Pancreas (tissue), 10 donors: Measurements from ENCODE around the gene BRINP3. TPM values are rescaled to one million over a fixed set of nuclear protein-coding genes. Genes with fewer than 3 reads are reported as not detected.

Source experiments
- ATAC-seq, 4 donors: fragments of 200-7000 bp; cut with Tn5 transposase; one replicate each; pipeline versions ENCODE4 v1.8.0 to v1.9.1; 2020; ENCODE audit warnings: mild to moderate bottlenecking in 4 of 4, moderate library complexity in 4 of 4
- DNase-seq, 6 donors: peaks; one replicate each; pipeline ENCODE4 v3.0.0-alpha.2; 2020
- FAIRE-seq: peaks from 2 replicates; lab custom pipeline; 2012; peaks lifted over from hg19 to GRCh38; lab: Jason Lieb, UNC
- H3K27ac ChIP-seq, 4 donors: fragments of 200-600 bp; sonication (generic); 1 replicate in 3 of 4; 2 replicates in 1 of 4; pipeline versions ENCODE4 v1.5.0 to v1.8.0; 2020
- H3K27me3 ChIP-seq, 4 donors: fragments of 200-600 bp; one replicate each; pipeline ENCODE4 v1.8.0; 2021
- H3K36me3 ChIP-seq, 3 donors: fragments of 200-600 bp; sonication (generic) in 1 of 3; one replicate each; pipeline versions ENCODE4 v1.5.0 to v1.8.0; 2020 to 2021
- H3K4me1 ChIP-seq, 3 donors: fragments of 200-600 bp; one replicate each; pipeline ENCODE4 v1.8.0; 2021
- H3K4me3 ChIP-seq, 4 donors: fragments of 200-600 bp; sonication (generic) in 2 of 4; one replicate each; pipeline versions ENCODE4 v1.5.0 to v1.8.0; 2020 to 2021
- H3K9me3 ChIP-seq, 4 donors: fragments of 200-600 bp; one replicate each; pipeline ENCODE4 v1.8.0; 2021
- CTCF ChIP-seq, 4 donors: fragments of 200-600 bp; sonication (generic) in 3 of 4; IDR thresholded peaks; one replicate each; pipeline versions ENCODE4 v1.5.0 to v1.8.0; 2021; ENCODE audit warnings: antibody characterized with exemption in 4 of 4
- WGBS, 2 donors: extraction: QIAGEN DNeasy Blood & Tissue Kit; methylation state at CpG; one replicate each; pipeline ENCODE4 v1.1.7; 2013; 5-methylcytosine and 5-hydroxymethylcytosine counted together
- intact Hi-C, 3 donors: fragments of 100-400 bp; cut with DNase I; formaldehyde crosslinking; loops; one replicate each; pipeline versions ENCODE4 v1.11.1 to v1.14.2; 2022
- polyA plus RNA-seq, 2 donors: library from polyadenylated mRNA; stranded (reverse); fragments of 200-250 nt; gene quantifications; one replicate each; pipeline ENCODE4 v1.2.3, GENCODE V29; 2013
- total RNA-seq, 6 donors: library from RNA; stranded (reverse); fragmentation: NEBNext Ultra II Directional in 4 of 6; extraction: Animal tissue kit (Norgen Biotek cat#: 25700) in 4 of 6; gene quantifications; one replicate each; pipeline versions ENCODE4 v1.2.1 to v1.2.4, GENCODE V29; 2021 to 2023
- donor health status: healthy with polysubstance abuse.
- donor health status: DM: no; HTN: no; CAD: no; lungs with moderate emphysema.
- donor health status: DM: no; HTN: no; CAD: no.
- donor health status: control.
- donor health status: control.
- donor health status: Bipolar disorder and iron deficiency.
- donor health status: DM: yes; HTN: yes; CAD: no.
- donor health status: DM: no; HTN: no; CAD: no.
- donor health status: DM: no; HTN: no; CAD: no.
- donor health status: DM: yes; HTN: yes; CAD: no.

The BRINP3 gene
- total and polyA plus RNA-seq, 8 donors: 0.24 to 0.42 TPM; not detected in 6

- no peak for TF ChIP-seq CTCF (IDR thresholded peaks at IDR 0.05)
- ATAC-seq (no peak), FAIRE-seq (no peak), DNase-seq (no peak)
- Histone ChIP-seq H3K36me3 (no peaks in the 10 kb centered on the region), H3K4me1 (no peaks in the 10 kb centered on the region), H3K27me3 (no peaks in the 10 kb centered on the region), H3K9me3 (no peaks in the 10 kb centered on the region), H3K4me3 (no peak overlapping the region), H3K27ac (no peak overlapping the region)
- 67 to 72% methylated on average over 3 of the region's 3 CpGs for WGBS, 2 donors
- intact Hi-C loops: no loop called here
Measured at GRCh38 chr1:190170321-190170720, 307.3 kb downstream of the BRINP3 start.

GRCh38 chr1:190169311-190170067 lies 308.2 kb downstream of the BRINP3 start:
- no peaks in the 10 kb centered on the region for H3K36me3 ChIP-seq
- intact Hi-C loops: no loop called here
- no peaks in the 10 kb centered on the region for H3K9me3 ChIP-seq
- H3K4me1 ChIP-seq: no peaks in the 10 kb centered on the region
- WGBS, 2 donors: 43 to 55% methylated on average over 3 of the region's 3 CpGs
- TF ChIP-seq CTCF (IDR thresholded peaks at IDR 0.05): no peak
- no peak overlapping the region for H3K4me3 ChIP-seq
- DNase-seq (no peak), FAIRE-seq (no peak), ATAC-seq (no peak)
- no peaks in the 10 kb centered on the region for H3K27me3 ChIP-seq
- H3K27ac ChIP-seq: no peak overlapping the region

- WGBS, 2 donors: 40 to 48% methylated on average over 3 of the region's 3 CpGs
- intact Hi-C loops: no loop called here
- Histone ChIP-seq H3K4me3 (no peak overlapping the region), H3K36me3 (no peaks in the 10 kb centered on the region), H3K4me1 (no peaks in the 10 kb centered on the region), H3K9me3 (no peaks in the 10 kb centered on the region), H3K27ac (no peak overlapping the region), H3K27me3 (no peaks in the 10 kb centered on the region)
- no peak for FAIRE-seq
- no peak for ATAC-seq
- DNase-seq: no peak
- no peak for TF ChIP-seq CTCF (IDR thresholded peaks at IDR 0.05)
Measured at GRCh38 chr1:190168893-190169280, 308.8 kb downstream of the BRINP3 start.

GRCh38 chr1:190168116-190168892 lies 309.4 kb downstream of the BRINP3 start:
- no peak for TF ChIP-seq CTCF (IDR thresholded peaks at IDR 0.05)
- intact Hi-C loops: no loop called here
- FAIRE-seq: no peak

GRCh38 chr1:190159146-190159545 lies 318.5 kb downstream of the BRINP3 start:
- no peaks in the 10 kb centered on the region for H3K27me3 ChIP-seq
- TF ChIP-seq CTCF (IDR thresholded peaks at IDR 0.05): no peak
- intact Hi-C loops: no loop called here

More at GRCh38 chr1:190168116-190168892, 309.4 kb downstream of the BRINP3 start:
- ATAC-seq (no peak), DNase-seq (no peak)
- no peaks in the 10 kb centered on the region for H3K9me3 ChIP-seq
- H3K27me3 ChIP-seq: no peaks in the 10 kb centered on the region
- no peaks in the 10 kb centered on the region for H3K4me1 ChIP-seq
- no peak overlapping the region for H3K27ac ChIP-seq
- WGBS, 2 donors: 68 to 73% methylated on average over 3 of the region's 3 CpGs
- no peaks in the 10 kb centered on the region for H3K36me3 ChIP-seq
- H3K4me3 ChIP-seq: no peak overlapping the region

More at GRCh38 chr1:190159146-190159545, 318.5 kb downstream of the BRINP3 start:
- no peak overlapping the region for H3K27ac ChIP-seq
- FAIRE-seq (no peak), ATAC-seq (no peak), DNase-seq (no peak)
- H3K4me1 ChIP-seq: no peaks in the 10 kb centered on the region
- no peak overlapping the region for H3K4me3 ChIP-seq
- 56 to 76% methylated on average over 2 of the region's 2 CpGs for WGBS, 2 donors
- no peaks in the 10 kb centered on the region for H3K36me3 ChIP-seq
- H3K9me3 ChIP-seq: no peaks in the 10 kb centered on the region
